GM11168 (cell line): ENCODE data around the gene C8G.

Experiments used
- in situ Hi-C: fragments of 300-500 bp; cut with MboI; formaldehyde crosslinking; loops from one replicate; pipeline ENCODE4 v1.12.0; 2022; ENCODE audit warnings: low sequenced_read_pairs; ENCODE audit not compliant: unreplicated experiment

C8G gene

DNA sequence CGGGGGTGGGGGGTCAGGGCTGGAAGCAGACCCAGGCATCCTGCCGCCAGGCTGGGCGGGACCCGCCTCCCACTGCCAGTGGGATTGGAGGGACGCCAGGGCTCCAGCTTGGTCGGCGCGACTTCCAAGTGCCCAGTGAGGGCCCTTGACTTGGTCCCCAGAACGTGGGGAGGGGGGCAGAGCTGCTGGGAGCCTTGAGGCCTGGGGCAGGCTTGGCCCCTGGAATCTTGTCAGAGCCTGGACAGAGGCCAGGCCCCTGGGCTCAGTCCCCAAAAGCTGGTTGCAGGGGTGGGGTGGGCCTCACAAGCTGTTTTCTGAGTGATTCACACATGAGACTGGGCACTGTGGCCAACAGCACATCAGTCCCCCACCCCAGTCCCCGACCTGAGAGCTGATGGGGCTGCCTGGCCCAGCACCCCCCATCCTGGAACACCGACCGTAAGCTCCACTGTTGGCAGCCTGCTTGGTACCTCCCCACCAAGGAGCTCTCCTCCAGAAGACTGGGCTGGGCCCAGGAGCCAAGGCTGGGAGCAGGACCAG, 50.8 kb downstream of the C8G start:
- in situ Hi-C loops: no loop called here
